Stimulated activated CD4-positive, alpha-beta T cell treated with anti-CD3 and anti-CD28 coated beads, Interleukin-15, amount 100 ng/mL, for 24 hours (primary cell): ENCODE data around the gene DHX32.
A peak's percentile ranks its signal among the peaks of the same experiment; 100 is the strongest.

Experiments used
- DNase-seq: peaks from one replicate; pipeline ENCODE4 v3.0.0-alpha.2; 2020

The DHX32 gene

GRCh38 chr10:125846894-125847293 is 34.2 kb downstream of the DHX32 start:
- DNase-seq = no peak

GRCh38 chr10:125845617-125846016 is 35.5 kb downstream of the DHX32 start:
- DNase-seq = no peak

GRCh38 chr10:125844751-125845221 is 36.3 kb downstream of the DHX32 start:
- no peak for DNase-seq

GRCh38 chr10:125843603-125844329 is 37.3 kb downstream of the DHX32 start:
- no peak for DNase-seq

- no peak for DNase-seq
Measured at GRCh38 chr10:125840955-125841354, 40.1 kb downstream of the DHX32 start.

GRCh38 chr10:125840406-125840805 is 40.7 kb downstream of the DHX32 start:
- no peak for DNase-seq

GRCh38 chr10:125838802-125839575 is 42.1 kb downstream of the DHX32 start:
- no peak for DNase-seq

GRCh38 chr10:125836746-125837145 is 44.3 kb downstream of the DHX32 start:
- no peak for DNase-seq

GRCh38 chr10:125828311-125828710 is 52.8 kb downstream of the DHX32 start:
- DNase-seq = no peak

- no peak for DNase-seq
Measured at GRCh38 chr10:125827133-125827532, 54.0 kb downstream of the DHX32 start.

- DNase-seq = no peak
Measured at GRCh38 chr10:125824736-125825135, 56.4 kb downstream of the DHX32 start.

GRCh38 chr10:125823663-125824251 is 57.3 kb downstream of the DHX32 start:
- DNase-seq = peak; percentile 16

- DNase-seq = peak; percentile 92
Measured at GRCh38 chr10:125822878-125823662, 58.0 kb downstream of the DHX32 start, which contains the start of the genes BCCIP and UROS. TSS of gene BCCIP (plus strand) at chr10:125823546. CDS start at chr10:125823558, 12 bp downstream. TSS of gene UROS (minus strand) at chr10:125823258. CDS start at chr10:125816499, 6,759 bp downstream.

- DNase-seq = no peak
Measured at GRCh38 chr10:125820701-125821100, 60.4 kb downstream of the DHX32 start.

GRCh38 chr10:125817337-125817946 is 63.6 kb downstream of the DHX32 start:
- no peak for DNase-seq

- no peak for DNase-seq
Measured at GRCh38 chr10:125816548-125816947, 64.5 kb downstream of the DHX32 start.

GRCh38 chr10:125815764-125816163 is 65.3 kb downstream of the DHX32 start:
- DNase-seq = no peak

- DNase-seq = no peak
Measured at GRCh38 chr10:125812128-125812750, 68.9 kb downstream of the DHX32 start.

- no peak for DNase-seq
Measured at GRCh38 chr10:125811251-125811650, 69.8 kb downstream of the DHX32 start.

GRCh38 chr10:125808047-125808446 is 73.0 kb downstream of the DHX32 start:
- no peak for DNase-seq

GRCh38 chr10:125802739-125803138 is 78.4 kb downstream of the DHX32 start:
- DNase-seq = no peak

- no peak for DNase-seq
Measured at GRCh38 chr10:125802131-125802530, 79.0 kb downstream of the DHX32 start.
